Cerebellar nuclear complex (tissue), 1 donor: Measurements from ENCODE around the gene HIGD1C.
"Not testable (repeated sequence)": the region's sequence is repeated elsewhere in the genome, so short reads cannot be mapped to it uniquely, and the experiment has no call there.

Source experiments
- DNase-seq, 2 experiments: peaks; one replicate each; lab custom pipeline; 2025; lab: John Stamatoyannopoulos, UW

The HIGD1C gene

DNA sequence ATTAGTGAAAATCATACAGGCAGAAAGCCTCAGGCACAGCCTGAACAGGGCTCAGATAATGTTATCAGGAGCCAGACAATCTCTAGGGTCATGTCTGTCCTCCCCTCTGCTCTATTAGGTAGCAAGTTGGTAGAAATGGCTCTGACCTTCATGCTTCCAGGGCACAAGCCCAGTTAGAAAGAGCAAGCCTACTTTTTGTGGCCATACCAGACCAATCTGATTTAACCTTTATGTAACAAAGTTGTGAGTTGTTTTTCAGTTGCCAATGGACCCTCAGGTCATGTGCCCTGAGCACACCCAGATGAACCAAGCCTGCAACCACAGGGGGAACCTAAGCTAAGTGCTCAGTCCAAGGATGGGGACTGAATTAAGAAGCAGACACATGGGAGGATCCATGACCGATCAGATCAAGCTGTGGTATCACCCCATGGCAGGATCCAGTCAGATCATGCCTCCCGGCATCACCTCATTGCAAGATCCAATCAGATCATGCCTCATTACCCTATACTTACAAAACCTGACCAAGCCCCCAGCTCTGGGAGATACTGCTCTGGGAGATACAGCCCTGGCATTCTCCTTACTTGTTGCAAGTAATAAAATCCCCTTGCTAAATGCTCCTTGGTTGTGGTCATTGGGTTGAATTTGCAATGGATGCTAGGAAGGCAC lies 18.8 kb upstream of the HIGD1C start:
- DNase-seq = no peak

DNA sequence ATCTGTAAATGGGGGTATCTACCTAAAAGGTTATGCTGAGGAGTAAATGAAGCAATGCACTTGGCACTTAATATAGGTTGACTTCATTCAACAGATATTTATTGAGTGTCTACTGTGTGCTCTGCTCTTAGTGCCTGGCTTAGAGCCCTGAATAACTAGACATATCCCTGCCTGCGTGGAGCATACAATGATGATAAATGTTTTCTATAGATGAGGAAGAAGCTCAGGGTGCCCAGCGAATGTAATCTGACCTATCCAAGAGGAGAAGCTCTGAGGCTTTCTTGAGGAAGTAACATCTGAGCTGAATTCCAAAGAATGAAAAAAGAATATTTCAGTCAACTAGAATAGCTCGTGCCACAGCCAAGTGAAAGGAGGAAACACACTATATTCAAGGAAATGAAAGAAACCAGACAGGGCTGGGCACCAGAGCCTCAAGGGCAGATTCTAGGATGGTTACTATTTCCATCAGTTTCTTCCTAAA lies 17.9 kb upstream of the HIGD1C start:
- no peak for DNase-seq

DNA sequence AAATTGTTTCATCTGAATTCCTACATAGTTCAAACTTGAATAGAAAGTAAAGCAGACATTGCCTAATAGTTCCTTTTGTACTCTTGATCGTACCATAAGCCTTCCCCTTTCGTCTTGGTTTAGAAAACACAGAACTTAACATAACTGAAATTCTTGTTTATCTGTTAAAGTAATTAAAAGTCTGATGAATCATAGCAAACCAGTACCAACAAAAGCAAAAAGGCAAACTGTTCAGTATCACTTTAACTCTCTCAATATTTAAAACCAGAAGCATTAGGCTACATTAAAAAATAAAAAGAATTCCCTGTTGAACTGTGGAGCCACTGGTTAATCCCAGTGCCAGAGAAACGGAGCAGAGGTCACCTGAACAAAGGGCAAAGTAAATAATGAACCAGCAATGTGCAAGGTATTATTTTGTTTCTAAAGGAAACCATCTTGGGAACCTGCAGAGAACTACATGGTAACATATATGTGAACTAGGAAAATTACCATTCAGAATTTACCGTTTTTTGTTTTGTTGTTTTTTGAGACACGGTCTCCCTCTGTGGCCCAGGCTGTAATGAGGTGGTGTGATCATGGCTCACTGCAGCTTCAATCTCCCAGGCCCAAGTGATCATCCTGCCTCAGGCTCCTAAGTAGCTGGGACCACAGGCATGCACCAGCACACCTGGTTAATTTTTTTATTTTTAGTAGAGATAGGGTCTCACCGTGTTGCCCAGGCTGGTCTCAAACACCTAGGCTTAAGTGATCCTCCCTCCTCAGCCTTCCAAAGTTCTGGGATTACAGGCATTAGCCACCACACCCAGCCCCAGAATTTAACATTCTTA lies 17.1 kb upstream of the HIGD1C start:
- no peak for DNase-seq

DNA sequence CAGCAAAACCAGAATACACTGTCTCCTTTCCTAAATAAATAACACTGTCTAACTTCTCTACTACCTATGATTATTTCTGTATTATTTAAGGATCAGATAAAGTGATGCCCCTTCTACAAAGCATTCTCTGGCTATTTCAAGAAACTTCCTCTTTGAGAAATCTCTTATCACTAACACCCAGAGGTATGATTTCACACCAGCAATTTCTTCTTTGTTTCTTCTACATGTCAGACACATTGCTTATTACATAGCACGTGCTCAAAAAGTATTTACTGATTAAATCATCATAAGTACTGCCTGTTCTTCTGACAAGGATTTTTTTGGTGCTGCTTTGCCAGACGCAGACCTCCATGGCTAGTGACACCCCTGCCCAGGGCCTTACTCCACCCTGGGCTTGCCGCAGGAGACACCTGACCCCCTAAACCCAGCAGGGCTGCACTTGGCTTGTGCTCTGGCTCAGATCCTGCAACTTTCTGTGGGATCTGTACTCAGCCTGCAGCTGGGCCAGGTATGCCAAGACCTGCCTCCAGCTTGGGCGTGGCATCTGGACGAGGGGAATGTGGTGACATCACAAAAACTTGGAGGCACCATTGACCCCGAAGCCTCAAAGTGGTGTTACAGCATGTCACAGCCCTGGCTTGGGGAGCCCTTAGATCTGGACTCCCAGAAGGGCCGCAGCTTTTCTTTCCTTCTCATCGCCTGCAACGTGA lies 15.4 kb upstream of the HIGD1C start:
- DNase-seq = no peak

DNA sequence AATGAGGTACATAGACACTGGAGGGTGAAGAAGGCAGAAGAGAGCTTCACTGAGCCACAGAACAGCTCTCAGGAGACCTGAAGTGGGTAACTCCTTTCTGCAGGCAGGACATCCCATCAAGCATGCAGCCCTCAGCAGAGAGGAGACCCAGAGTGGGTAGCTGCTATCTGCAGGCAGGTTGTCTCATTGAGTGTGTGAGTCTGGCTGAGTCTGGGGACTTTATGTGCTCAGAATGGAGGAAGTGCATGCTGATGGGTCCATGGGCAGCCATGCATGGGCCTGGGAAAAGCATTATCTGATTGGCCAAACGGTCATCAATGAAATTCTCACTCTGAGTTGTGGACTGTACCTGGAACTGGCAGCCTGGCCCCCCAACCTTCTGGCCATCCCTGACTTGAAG lies 14.7 kb upstream of the HIGD1C start:
- DNase-seq = no peak

DNA sequence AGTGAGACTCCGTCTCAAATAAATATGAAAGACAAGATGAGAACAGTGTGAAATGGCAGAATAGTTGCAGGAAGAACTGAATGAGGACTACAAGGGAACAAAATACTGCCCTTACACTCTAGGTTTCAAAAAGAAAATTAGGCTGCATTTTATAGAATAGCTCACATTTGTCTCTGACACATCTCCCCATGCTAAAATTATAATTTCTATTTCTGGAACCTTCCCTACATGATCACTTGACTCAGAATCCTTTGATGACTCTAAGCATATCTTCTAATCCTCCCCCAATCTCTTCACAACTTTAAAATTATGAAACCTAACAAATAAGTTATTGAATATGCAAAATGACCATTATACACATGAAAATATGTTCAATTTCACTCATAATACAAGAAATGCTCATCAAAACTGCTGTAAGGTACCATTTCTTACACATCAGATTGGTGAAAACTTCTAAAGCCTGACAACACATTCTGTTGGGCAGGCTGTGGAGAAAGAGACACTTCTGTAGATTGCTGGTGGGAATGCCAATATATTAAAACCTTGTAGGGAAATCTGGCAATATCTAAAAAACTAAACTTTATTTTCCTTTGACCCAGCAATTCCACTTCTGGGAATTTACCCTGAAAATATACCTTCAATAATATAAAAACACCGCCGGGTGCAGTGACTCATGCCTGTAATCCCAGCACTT lies 4.3 kb upstream of the HIGD1C start:
- DNase-seq = no peak

DNA sequence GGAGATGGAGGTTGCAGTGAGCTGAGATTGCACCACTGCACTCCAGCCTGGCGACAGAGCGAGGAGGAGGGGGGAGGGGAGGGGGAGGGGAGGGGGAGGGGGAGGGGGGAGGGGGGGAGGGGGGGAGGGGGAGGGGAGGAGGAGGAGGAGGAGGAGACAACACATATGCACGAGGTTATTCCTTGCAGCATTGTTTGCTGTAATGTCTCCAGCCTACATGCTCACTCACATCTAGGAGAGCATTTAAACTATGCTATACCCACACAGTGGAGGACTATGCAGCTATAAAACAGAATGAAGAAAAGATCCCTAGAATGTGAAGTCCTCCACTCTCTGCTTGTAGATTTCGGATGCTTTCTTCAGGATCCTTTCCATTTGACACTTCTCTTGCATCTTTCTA lies 3.5 kb upstream of the HIGD1C start:
- no peak for DNase-seq

DNA sequence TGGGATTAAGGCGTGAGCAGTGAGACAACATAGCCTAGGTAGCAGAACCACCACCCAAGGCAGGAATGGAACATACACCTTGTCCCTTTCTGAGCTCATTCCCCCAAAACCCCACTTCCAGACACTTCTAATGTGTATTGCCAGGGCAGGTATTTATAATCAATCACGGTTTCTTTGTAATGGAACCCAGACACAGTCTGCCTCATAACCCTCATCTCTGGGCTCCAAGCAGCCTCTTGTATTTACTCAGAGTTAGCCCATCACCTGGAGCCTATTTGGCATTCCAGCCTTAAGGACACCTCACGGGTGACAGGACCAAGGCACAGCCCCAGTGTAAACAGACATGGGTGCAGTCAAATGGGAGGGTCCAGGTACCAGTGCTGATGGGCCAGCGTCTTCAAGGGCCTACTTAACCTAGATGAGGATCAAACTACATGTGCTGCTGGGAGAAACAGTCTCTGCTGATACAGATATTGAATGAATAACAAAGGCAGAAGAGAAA lies 2.5 kb upstream of the HIGD1C start:
- DNase-seq = no peak

DNA sequence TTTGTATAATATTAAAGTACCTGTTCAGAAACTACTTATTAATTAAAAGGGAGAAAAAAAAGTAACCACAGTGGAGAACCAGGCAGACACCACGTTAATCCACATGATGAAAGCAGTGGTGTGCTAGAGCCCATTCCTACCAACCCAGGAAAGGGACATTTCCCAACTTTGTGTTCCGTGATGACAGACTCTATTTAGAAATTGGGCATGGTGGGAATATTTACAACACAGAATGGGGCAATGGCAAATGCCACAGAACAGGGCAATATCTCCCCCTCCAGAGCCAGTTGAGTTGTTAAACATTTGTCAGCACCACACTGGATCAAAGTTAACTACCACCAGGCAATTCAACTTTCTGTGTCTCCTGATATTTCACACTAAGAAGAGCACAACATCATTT lies 1.2 kb upstream of the HIGD1C start:
- no peak for DNase-seq

DNA sequence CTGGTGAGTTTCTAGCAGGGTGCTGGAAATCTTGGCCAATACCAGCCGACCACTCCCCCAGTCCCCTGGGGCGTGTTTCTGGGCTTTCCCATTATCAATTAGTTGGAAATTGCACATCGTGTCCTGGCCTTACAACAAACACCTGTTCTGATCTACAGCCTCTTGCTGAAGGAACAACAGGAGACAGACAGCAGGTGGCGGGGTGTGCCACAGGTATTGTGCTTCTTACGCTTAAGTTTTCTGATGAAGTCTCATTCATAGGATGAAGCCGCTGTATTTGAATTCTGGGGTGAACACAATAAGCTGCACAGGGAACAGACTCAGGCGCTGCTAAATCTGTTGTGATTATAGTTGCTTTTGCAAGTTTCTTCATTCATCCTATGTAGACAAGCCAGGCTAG lies 703 bp downstream of the HIGD1C start:
- DNase-seq = no peak

DNA sequence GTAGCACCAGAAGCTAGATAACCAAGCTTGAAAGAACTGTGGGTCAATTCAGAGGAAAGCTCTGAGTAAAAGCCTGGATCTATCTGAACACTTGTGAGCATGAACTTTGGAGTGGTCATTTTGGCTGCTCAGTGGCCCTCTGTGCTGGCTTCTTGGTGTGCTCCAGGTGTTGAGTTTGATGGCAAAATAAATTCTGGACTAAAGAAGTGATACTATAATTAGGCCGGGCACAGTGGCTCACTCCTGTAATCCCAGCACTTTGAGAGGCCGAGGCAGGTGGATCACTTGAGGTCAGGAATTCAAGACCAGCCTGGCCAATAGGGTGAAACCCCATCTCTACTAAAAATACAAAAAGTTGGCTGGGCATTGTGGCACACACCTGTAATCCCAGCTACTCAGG lies 2.4 kb downstream of the HIGD1C start:
- DNase-seq = not testable (repeated sequence)

DNA sequence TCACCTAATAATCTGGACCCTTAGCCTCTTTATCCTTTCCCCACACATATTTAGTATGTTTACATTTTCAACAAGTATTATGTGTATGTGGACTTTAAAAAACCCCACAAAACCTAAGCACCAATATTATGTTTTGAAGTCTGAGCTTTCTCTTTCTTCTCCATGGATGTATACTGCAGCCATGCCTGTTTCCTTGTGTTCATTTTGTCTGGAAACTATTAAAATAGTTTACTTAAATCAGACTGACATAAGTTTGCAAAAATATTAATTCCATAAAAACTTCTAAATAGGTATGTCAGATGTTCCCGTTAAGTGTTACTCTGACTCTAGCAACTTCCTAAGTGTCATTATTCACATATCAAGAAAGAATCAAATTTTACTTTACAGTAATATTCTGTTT lies 2.9 kb downstream of the HIGD1C start:
- DNase-seq = no peak

DNA sequence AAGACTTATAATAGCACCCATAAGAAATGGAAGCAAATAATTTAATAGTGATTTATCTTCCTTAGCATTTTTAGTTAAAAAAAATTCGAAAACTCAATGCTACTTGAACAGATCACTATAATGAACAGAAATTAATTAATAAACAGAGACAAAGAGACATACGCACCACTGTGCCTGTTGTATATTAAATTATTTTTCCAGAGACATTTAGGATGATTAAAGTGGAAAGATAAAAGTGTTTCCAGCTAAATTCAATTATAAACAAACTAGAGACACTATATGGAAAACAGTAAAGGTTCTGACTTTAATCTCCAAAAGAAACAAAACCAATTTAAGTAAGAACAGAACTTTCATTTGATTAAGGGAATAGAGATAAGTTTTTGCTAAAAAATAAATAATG lies 3.4 kb downstream of the HIGD1C start:
- no peak for DNase-seq

DNA sequence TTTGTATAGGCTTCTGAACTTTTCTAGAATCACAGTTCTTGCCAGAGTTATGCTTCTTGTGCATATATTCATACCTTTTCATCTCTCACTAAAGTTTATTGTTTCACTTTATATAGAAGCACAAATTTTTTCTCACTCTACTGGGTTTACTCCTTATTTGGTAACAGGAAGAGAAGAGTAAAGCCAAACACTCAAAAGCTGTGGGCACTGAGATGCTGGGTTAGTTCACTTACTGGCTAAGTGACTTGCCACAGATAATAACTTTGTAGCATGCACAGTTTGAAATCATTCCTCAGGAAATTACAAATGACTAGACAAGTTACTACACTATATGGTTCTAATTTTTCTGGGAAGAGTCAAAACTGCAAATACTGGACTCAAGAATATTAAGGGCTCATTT lies 7.8 kb downstream of the HIGD1C start:
- DNase-seq = no peak

DNA sequence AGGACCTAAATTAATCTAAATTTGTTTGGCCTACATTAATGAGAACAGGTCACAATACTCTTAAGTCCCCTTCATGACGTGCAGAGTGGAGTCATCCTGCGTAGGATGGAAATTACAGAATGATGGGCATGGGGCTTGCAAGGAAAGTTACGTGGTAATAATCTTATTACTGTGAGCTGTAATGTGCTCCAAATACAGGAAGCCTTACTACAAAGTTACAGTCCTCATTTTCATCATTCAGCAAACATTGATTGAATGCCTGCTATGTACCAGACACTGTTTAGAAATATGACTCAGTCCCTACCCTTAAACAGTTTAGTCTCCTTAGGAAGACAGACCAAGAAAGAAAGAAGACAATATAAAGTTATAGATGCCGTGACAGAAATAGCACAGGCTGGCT lies 9.4 kb downstream of the HIGD1C start:
- no peak for DNase-seq

DNA sequence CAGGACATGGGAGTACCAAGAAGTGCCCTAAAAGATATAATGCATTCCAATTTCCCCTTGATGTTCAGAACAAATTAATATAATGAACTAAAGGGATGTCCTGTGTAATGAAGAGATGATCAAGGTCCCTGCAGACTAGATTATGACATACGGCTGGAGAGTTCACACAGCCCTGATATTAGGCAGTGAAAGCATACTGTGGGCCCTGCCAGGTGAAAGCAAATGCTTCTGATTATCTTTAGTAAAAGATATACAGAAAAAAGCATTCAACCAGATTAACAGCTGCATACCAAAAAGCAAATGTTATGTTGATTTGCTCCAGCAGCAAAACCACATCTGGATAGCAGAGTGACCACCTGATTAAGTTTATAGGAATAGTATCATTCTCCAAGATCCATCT lies 12.1 kb downstream of the HIGD1C start:
- no peak for DNase-seq

DNA sequence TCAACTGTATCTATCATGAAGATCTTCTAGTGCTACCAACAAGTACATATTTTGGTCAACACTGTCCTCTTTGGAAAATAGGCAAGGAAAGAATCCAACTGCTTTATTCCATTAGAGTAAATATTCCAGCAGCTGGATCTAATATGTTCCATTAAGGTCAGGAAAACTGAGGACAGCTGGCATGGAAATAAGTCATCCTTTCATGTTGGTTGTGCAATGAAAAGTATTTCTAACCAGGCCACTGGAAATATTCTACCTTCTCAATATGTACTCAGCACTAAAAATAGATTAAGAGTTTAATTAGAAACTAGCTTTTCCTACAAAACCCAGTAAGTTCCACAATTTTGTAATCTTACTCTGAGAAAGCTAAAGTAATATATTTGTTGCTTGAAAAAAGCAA lies 19.6 kb downstream of the HIGD1C start:
- DNase-seq = no peak

DNA sequence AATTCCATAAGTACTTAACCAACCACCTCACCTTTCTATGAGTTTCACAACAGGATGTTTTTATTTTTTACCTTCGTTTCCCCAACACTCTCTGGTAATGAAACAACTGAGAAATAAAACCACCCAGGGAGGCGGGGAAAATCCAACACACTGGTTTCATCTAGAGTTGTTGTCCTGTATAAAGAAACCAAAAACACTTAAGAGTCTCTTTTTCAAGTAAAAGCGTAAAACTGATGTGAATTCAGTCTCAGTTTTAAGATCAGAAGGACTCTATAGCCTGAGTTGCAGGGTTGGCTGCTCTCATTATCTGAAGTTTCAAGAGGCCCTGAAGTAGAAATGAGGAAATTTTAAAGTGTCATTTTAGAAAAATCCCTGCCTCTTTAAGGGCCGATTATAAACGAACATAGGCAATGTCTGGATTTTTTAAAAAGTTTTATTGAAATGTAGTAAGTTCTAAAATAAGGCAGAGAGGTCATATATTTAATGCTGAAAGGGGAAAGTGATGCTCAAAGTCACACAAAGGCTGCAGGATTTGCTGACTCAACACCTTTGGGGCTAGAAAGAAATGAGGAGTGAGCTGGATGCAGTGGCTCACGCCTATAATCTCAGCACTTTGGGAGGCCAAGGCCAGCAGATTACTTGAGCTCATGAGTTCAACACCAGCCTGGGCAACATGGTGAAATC lies 27.2 kb downstream of the HIGD1C start:
- DNase-seq = no peak

DNA sequence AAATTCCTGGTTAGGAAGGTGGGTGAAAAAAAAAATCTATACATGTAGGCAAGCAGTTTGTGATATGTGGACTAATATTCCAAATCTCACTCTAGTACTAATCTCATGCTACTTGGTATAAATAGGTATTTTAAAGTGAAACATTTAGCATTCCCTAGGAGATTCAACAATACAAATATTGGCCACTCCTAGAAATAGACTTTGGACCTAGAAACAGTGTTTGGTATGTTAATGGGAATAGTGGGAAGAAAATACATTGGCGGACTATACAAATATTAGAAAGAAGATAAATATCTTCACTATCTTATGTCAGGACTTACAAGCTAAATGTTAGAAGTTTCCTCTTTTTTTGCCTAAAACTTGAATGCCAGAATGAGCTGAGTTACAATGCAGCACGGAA lies 28.2 kb downstream of the HIGD1C start:
- DNase-seq = no peak

DNA sequence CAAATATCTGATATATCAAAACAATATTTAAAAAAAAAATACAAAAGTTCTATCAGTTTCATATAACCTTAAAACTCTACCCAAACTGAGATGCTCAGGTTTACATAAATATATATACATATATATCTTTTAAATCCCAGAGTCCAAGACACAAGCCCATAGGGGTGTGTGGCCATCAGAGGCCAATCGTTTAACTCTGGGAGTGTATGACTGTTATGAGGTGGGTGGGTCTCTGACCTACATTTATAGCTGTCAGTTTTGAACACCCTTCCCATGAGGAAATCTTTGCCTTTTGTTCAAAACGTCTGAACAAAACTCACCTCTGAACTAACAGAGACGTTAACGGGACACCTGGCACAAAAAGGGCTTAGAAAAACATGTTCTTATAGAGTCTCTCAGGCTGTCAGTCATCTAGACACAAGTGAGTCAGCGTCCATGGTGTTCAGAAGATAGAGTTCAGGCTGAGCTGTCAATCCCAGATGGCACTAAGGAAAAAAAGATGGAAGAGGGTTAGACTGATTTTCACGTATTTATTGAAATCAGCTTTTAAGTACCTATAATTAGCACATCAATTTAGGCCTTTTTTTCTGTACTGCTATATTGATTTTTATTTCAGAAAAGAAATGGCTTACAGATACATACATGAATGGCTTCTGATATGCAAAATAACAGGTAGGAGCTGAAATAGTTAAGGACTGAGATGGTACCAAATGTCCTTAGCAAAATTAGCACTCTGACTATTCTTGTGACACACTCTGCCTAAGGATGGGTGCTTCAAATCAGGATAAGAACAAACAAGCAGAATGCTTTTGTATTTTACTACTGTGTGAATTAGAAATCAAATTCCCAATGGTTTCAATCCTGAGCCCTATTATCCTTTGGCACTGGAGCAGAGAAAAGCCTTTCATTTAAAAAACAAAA lies 29.2 kb downstream of the HIGD1C start:
- no peak for DNase-seq
